Activated T-cell treated with anti-CD3 and anti-CD28 coated beads, Interleukin-2, amount 50 U/mL, for 1 hour (primary cell): ENCODE results near the gene GCG.

Experiments
- DNase-seq: peaks from one replicate; pipeline ENCODE4 v3.0.0-alpha.2; 2020

Gene GCG

GRCh38 chr2:162149466-162149865 is 2.6 kb downstream of the GCG start:
- no peak for DNase-seq

DNA sequence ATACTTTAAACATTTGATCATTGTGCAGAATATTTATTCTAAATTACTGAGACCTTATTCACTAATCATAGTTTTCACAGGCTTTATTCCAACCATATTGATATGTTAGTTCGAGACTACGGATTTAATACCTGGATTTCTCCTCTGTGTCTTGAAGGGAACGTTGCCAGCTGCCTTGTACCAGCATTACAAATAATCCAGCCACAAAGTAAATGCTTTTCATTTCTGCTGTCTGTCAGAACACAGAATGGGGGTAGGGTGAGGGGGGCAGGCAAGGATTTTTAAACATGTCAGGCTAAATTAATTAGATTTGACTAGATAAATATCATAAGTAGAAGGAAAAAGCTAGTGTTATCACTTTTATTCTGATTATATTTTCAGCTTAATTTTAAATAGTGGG is 3.1 kb downstream of the GCG start:
- no peak for DNase-seq

DNA sequence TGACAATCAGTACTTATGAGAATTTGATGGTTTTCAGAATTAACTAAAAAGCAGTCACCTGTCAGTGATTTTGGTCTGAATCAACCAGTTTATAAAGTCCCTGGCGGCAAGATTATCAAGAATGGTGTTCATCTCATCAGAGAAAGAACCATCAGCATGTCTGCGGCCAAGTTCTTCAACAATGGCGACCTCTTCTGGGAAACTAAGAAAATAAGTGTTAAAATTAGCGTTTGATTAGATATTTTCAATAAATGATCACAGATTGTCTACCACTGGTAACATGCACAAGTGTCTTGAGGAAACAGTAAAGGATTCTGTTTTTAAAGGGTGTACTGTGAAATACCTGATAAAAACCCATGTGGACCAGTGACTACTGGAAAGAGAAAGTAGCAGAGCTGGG is 8.1 kb downstream of the GCG start:
- DNase-seq: no peak

DNA sequence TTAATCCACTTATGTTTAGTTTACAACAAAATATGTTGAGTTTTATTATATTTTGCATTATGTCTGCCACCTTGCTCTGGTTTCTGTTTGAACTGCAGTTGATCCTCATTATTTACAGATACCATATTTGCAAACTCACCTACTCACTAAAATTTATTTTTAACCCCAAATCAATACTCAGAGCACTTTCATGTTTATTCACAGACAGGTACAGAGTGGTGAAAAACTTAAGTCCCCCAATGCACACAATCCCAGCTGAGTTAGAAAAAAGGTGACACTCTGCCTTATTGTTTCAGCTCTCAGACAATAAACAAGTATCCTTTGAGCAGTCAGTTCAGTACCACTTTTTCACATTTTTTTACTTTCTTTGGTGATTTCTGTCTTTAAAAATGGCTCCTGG is 13.7 kb downstream of the GCG start:
- no peak for DNase-seq

DNA sequence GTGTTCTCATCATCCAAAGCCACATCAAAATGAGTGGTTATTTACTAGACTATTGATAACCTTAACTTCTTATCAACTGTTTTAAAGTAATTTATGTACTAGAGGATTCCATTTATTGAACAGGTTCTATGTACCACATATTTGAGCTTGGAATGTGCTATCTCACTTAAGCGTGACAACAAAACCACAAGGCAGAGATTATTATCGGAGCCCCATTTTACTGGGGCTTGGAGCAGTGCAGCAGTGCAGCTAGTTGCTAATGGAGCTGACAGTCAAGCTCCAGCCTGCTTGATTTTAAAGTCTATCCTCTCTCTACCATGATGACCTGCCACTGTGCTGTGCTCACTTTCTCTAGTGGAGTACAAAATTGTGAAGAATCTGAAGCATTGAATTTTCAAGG is 24.6 kb downstream of the GCG start:
- DNase-seq: no peak

DNA sequence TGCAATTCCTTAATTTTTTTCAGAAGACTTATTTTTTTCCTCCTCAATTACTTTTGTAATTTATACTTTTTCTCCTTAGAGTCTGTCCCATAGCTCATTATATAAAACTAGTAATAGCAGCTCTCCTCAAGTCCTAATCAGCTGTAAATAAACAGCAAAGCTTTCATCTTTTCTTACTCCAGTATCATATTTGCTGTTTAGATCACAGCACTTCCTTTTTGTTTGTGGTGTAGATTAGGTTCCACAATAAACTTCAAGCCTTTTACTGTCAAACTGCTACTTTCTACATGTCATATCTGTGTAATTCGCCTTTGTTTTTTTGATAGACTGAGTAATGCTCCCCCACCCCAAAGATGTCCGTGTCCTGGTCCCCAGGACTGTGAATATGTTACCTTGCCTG is 25.5 kb downstream of the GCG start:
- no peak for DNase-seq

- no peak for DNase-seq
These were observed 25.9 kb downstream of the GCG start for GRCh38 chr2:162126111-162126519.

DNA sequence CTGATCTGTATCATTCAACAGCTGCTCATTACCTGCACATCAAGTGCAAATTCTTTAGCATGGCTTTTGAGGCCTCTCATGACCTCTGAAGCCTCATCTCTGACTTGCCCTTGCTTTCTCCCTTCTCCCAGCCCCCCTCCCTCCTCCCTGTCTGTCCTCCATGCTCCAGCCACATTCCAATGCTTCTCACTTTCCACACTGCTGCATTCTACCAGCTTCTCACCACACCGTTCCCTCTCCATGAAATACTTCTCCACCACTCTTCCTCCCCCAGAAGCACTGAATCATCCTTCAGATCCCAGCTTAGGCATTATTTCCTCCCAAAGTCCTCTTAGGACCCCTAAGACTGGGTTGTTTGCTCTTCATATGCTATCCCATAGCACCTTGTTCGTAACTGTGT is 26.9 kb downstream of the GCG start:
- DNase-seq: no peak

DNA sequence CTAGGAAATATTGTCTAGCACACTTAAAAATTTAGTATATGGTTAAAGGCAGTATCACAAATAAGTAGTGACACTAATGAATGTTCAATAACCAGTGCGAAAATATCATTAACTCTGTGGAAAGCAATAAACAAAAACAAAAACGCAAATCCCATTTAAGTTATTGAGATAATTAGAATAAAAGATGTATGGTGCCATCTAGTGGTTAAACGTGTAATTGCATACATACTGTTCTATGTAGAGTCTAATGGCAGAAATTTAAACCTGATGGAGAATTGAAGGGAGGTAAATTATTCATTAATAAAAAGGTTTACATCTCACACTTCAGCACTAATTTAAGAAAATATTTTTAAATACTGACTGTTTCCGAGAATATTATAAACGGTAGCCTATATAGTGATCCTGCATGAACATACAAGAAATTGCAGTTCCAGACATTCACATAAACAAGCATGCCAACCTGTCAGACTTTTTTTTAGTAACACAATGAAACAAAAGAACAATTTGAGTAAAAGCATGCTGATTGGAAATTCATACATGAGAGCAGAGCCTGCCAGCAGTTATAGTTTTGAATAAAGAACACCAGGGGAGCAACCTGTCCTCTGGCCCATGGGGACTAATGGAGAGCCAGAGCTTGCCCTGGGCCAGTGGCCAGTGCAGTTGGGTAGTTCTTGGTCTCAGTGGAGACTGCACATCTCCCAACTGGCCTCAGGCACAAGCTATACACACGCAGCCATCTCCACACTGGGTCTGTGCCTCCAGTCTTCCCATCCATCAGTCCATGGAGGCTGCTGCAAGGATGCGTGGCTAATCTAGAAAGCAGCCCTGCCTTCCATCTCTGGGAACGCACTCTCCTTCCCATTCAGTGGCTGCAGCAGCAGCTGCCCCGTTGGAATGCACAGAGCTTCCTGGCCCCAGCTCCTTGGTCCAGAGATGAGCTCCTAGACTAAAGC is 28.0 kb downstream of the GCG start:
- no peak for DNase-seq

DNA sequence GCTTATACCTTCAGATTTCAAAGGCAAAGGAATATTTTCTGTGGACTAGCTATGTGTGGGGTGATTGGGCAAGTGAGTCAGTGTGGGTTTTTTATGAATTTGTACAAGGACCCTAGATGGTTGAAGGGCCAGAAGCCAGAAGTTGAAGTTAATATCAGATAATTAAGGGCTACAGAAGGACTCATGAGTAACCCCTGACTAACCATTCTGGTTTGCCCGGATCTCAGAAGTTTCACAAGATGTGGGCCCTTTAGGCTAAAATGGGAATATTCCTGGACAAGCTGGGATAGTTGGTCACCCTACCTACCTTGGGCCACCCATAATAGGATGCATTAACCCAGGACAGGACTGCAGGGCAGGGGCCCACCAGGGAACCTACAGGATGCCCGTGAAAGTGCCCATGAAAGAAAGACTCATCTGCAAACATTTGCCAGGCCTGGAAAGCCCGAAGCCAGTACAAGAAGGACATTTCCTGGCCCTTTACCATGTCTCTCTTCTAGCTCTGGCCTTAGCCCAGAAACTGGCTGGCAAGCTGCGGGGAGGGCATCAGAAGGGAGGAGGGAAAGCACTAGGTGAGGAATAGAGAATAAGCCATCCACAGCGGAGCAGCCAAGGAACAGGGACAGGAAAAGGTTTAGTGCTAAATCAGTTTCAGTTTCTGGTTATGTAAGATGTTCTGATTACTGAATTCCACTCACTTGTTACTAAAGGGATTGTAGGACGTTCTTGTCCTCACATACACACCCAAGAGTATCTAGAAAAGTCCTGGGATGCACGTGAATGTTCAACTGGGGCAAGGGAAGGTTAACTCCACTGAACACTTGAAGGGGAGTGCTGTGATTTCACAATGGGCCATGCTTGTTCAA is 33.6 kb downstream of the GCG start:
- no peak for DNase-seq

DNA sequence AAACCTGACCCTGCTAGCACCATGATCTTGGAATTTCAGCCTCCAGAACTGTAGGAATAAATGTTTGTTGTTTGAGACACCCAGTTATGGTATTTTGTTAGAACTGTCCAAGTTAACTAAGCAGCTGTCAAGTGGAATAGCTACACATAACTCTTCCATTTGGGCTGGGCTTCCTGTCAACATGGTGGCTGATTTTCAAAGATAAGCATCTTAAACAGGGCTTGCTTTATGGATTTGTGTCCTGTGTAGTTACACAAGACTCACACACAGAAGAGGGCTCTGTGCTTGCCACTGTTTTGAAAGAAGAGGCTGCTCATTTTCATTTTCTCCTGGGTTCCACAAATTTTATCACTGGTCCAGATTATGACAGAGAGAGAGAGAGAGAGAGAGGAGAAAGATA is 35.7 kb downstream of the GCG start:
- DNase-seq: no peak

GRCh38 chr2:162115076-162115475 is 37.0 kb downstream of the GCG start:
- DNase-seq: no peak

DNA sequence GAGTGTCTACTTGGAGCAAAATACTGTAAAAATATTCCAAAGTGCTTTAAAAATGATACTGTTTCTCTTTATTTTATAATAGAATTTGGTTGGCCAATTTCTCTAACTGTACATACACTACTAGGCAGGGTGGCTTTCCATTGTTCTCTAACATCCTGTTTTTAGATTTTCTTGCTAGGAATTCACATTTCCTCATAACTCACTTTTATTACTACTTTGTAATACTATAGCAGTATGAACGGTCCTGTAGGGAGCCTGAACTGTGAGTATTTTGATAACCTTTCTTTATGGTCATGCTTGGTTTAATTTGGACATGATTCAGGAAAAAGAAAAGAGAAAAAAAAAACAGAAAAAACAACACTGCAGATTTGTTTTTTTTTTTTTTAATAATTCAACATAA is 37.8 kb downstream of the GCG start:
- DNase-seq: no peak

DNA sequence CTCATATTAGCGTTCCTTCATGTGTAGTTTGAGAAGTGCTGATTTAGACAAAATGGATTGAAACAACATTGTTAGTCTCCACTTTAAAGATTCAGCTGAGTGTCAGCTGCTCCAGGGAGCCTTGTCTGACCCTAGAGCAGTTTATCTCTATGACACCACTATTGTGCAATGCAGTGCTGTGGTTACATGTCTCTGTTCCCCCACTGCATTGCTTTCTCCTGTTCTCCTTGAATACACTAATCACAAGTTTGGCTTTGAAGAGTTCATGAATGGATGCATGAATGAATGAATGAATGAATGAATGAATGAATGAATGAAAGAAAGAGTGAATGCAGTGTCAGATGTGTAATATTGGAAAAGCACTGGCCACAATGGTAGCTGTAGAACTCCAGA is 38.3 kb downstream of the GCG start:
- no peak for DNase-seq

GRCh38 chr2:162113088-162113775 is 38.8 kb downstream of the GCG start:
- no peak for DNase-seq

DNA sequence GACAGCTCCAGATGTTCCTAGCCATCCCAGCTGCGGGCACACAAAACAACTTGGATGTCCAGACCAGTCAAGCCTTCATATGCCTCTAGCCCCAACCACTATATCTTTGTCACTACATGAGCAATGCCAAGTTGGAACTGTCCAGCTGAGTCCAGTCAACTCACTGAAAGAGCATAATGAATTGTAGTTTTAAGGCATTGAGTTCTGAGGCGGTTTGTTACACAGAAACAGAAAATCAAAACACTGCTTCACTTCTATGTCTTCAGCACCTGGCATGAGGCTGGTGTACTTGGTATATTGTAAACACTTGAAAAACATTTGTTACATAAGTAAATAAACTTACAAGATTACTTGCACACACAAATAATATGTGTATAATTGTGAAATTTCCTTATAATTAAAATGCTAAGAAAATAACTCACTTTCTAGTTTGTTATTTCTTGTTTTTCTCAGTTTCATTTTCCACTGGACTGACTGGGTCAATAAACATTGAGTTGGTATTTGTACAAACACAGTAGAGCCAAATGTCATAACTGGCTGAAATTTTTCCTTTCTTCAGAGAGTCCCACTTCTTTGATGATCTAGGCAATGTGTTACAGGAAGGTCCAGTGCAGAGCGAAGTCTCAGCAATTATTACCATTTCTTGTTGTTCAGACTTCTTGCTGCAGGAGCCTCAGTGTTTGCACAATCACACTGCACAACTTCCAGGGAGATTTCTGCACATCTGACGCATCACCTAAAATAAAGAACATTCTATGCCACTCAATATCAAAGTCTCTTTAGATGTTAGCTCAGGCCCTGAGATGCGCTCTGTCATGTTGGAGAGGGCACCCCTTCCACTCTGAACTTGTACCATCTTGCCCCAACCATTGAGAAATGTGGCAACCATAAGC is 39.8 kb downstream of the GCG start:
- DNase-seq: no peak

- no peak for DNase-seq
These were observed 44.6 kb downstream of the GCG start for GRCh38 chr2:162107361-162107901.

DNA sequence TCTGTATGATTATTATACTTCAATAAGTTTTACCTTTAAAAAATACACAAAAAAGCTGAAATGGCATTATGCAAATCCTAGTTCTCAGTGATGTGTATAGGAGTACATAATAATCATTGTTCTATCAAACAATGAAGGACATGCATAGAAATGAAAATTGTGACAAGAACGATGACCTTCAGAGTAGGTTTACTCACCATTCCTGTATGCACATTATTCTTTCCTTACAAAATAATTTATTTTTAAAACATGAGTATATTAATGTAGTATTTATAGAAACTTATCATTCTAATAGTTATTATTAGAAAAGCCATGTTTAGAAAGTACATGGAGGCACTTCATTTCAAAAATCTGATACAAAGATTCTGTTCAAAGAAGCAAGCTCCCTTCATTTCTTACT is 45.3 kb downstream of the GCG start:
- no peak for DNase-seq

GRCh38 chr2:162106146-162106551 is 45.9 kb downstream of the GCG start:
- DNase-seq: no peak

- no peak for DNase-seq
These were observed 48.5 kb downstream of the GCG start for GRCh38 chr2:162103443-162104009.

DNA sequence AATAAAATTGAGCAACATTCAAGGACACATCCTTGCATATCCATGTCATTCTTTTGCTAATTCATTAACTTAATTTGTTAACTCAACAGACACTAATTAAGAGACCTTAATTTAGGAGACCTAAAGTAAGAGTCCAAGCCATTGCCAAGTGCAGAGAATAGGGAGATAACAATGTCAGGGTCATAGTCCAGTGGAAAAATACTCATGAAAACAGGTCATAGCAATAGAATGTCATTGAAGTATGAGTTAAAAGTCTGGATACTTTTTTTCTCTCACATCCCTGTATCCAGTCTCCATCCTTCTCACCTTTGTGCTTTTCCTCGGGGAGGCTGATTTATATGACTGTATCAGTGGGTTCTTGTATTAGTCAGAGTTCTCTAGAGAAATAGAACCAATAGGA is 51.5 kb downstream of the GCG start:
- no peak for DNase-seq

- no peak for DNase-seq
These were observed 52.2 kb downstream of the GCG start for GRCh38 chr2:162099836-162100235.
